HG02588 (cell line): ENCODE measurements around the gene C12orf75.
"Not testable (repeated sequence)": the region's sequence is repeated elsewhere in the genome, so short reads cannot be mapped to it uniquely, and the experiment has no call there.

ENCODE experiments used
- ATAC-seq: cut with Tn5 transposase; IDR thresholded peaks from one replicate; pipeline ENCODE4 v1.9.1; 2021; ENCODE audit warnings: mild to moderate bottlenecking, moderate library complexity; ENCODE audit not compliant: unreplicated experiment

Gene C12orf75

DNA sequence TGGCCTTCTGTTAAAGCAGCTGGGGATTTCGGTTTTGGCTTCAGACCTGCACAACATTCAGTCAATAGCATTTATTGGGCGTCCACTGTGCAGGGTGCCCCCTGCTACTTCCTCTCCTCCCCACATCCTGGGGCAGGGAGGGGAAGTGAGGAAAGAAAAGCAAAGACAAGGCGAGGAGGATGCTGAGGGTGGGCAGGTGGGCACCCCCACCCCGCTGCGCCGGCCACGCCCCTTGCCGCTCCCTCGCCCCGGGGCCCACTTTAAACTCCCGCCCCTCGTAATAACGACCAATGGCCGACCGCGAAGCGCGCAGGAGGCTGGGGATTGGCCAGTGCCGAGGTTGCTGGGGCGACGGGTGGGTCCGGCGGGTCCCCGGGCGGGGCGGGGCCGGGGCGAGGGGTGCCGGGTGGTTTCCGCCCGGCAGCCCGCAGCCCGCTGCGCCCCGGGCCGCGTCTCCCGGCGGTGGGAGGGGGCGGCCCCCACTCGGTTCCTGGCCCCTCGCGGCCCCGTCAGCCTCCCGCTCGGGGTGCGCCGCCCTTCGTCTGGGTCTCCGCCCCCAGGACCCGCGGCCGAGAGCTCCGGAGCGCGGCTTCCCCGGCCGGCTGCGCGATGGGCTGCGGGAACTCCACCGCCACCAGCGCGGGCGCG is at the start of gene C12orf75:
TSS of gene C12orf75 (plus strand) at position 409 of the 648 bp plus-strand sequence. CDS start at position 610, 201 bp downstream.
- ATAC-seq, result peak; percentile 91

DNA sequence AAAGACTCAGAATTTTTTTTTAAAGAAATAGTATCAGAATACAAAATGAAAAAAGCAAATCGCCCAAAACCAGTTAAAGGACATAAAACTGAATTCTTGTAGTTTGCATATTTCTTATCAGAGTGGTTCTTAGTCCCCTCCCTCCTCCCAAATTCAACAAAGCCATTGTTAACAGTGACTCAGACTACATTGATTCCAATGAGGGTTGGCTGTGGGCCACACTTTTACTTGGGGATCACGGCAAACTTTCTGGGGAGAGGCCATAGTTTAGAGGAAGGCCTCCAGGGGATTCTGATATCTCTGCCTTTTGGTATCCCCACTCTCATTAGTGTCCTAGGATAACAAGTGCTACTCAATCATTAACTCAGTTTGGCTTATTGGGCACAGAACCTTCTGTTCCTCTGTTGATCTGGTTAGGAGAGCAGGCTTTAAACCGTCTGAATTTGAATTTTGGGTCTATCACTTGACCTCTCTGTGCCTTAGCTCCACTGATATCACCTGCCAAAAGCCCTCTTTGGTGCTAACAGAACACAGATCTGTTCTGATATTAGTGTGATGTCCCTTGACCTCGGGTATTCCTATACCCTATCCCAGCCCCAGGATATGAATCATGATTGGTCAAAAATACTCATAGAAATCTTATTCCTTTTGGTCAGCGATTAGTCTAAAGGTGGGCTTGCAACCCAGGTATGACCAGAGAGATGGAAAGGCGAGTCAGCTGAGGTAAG is 49.4 kb upstream of the C12orf75 start:
- no peak for ATAC-seq

DNA sequence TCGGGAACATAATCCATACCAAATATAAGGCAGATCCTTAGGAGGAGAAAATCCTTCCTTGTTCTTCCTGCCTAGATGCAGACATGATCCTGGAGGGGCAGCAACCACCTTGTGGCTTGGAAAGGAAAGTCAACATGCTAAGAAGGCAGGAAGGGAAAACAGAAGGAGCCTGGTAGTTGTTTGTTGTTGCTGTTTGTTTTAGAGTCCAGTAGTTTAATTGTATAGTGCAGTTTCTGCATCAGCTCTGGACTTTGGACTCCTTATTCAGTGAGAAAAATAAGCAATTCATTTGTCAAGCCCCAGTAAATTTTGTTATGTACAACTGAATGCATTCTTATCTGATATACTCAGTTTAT is 48.8 kb upstream of the C12orf75 start:
- ATAC-seq, result no peak

DNA sequence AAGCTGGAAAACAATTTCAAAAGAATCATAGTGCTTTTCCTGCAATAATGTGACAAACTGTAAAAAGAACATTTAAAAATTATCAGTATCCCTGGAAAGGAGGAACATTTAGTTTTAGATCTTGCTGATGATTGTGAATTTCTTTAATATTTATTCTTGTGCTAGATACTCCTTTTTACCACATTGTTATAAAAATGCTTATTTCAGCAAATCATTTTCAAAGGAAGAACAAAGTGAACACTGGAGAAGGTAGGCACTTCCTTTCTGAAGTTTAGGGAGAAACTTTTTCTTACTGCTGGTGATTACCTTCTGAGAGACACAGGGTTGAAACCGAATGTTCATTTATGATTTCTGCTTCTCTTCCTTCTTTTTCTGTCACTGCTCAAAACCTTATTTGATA is 45.1 kb upstream of the C12orf75 start:
- ATAC-seq, result no peak

DNA sequence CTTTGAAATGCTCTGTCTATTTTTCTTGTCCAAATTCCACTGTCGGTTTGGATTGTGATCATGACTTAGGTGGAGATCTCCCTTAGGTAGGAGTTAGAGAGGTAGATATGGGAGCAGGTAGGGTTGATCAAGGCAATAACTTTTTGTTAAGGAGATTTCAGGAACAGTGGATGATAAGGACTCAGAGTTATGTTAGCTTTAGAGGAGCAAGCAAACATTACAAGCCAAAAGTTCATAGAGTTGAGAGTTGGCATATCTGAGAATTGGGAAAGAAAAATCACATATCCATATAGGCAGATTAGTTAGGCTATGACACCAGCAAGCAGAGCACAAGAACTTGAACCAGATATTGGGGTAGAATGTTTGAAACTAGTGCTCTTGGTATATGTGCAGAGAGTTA is 43.1 kb upstream of the C12orf75 start:
- ATAC-seq, result no peak

DNA sequence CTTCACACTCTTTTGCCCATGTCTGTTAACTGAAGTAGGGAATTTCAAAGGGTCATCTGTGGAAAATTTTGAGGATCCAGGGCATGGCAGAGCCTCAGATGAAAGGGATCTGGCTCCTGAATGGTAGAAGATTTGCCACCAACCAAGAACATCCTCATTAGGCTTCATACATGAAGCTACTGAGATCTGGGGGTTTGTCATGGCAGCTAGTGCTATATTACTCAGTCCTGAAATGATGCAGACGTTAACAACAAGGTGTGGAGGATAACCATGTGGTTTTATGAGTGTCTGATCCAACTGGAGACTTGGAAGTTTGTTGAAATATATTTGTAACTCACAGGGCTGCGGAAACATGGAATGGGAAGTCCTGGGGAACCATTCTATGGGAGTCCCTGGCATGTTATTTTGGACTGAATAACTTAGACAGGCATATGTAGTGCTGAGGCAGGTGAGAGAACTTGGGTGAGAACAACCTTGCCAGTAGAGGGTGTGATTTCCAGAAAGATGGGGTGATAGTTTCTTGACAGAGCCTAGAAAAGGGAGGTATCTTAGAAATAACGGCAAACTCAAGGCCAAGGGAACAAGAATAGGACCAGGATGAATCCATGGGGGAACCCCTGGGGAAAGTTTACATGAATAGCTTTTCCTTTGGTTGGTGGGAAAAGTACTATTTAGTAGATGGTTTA is 42.0 kb upstream of the C12orf75 start:
- no peak for ATAC-seq

DNA sequence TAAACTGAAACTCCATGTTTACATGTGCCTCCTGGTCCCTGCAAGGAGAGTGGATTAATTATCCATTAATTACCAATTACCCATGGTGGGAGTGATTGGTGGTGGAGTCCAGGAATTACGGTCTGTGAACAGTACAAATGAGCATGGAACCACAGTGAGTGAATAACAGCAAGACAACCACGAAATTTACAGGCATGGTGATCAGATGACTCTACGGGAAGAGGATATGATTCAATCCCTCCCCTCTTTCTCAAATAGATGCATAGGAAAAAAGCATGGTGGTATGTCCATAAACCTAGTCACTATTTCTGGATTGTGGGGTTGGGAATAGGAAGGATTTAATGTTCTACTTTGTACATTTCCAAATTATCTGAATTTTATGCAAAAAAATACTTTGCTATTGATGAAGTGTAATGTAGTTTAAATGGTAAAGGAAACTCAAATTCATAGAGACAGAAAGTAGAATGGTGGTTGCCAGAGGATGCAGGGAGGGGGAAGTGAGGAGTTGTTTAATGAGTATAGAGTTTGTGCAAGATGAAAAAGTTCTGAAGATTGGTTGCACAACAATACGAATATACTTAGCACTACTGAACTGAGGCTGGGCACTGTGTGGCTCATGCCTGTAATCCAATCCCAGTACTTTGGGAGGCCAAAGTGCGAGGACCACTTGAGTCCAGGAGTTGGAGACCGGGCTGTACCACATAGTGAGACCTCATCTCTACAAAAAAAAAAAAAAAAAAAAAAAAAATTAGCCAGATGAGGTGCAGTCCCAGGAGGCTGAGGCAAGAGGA is 41.2 kb upstream of the C12orf75 start:
- ATAC-seq, result no peak

DNA sequence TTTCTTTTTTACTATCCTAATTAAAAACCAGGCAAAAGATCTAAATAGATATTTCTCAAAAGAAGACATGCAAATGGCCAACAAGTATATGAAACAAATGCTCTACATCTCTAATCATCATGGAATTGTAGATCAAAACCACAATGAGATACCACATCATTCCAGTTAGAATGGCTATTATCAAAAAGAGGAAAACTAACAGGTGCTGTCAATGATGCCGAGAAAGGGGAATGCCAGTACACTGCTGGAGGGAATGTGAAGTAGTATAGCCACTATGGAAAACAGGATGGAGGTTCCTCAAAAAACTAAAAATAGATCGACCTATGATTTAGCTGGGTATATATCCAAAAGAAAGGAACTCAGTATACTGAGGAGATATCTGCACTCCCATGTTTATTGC is 39.0 kb upstream of the C12orf75 start:
- ATAC-seq, result no peak

DNA sequence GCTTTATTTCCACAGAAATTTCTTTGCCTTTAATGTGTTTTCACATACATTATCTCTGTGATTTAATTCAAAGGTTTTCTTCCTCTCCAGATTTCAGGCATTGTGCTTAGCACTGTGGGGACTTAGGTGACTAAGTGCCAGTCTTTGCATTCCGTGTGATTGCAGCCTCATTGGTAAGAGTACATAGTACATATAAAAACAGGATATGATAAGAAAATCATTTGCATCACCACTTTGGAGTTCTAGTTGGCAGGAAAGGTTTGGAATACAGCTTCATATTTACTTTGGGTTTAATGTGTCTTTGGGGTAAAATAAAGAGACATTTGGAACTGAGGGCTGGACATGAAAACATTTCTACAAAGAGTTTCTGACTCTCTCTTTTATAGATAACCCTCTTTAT is 37.8 kb upstream of the C12orf75 start:
- ATAC-seq, result no peak

DNA sequence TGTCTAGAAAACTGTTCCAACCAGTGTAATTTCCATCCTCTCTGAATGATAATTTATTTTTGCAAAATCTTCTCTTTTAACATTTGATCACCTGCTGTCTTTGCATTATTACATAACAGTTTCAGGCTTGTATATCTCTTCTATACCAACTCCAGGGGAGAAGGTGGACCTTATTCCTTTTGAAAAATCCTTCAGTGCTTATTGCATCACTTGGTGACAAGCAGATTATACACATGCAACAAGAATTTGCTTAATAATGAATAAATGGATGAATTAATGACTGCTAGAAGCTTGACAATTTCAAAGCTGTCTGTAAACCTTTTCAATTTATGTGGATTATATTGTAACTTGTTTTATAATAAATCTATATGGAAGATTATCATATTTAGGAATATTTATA is 37.3 kb upstream of the C12orf75 start:
- ATAC-seq, result no peak

DNA sequence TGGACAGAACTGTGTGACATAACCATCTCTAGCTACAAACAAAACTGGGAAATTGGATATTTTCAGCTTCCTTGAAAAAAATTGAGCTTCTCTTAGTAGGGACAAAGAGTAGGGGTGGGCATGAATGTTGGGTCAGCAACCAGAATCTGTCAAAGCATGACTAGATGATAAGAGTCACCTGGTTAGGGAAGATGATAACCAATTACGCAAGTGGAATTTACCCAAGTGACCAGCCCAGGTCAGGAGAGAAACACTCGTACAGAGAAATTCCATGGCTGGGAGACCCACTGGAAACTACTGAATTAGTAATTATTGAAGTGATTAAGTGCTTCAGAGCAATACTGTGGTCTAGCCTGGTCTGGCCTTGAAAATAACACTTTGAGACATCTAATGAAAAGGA is 36.3 kb upstream of the C12orf75 start:
- ATAC-seq, result no peak

DNA sequence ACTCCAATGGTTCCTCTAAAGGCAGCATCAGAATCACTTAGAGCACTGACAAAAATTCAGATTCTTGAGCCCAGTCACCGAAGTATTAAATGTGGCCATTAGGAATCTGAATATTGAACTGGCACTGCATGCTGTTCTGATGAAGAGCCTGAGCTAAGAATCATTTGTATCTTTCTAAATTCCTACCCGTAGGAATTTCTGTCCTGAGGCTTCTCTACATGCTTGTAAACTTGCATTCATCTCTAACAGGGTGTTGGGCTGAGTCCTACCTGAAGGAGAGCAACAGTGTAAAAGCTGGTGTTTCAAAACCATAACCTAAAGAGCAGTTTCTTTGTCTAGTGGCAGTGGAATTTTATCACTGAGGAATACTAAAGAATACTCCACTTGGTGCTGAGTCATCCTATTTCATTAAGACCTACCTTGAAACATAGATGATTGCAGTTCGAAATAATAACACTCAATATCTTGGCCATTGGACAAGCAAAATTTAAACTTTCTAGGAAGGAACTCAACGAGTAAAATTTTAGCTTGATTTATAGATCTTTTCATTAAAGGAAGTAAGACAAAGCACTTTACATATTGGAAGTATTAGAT is 35.5 kb upstream of the C12orf75 start:
- ATAC-seq, result no peak

DNA sequence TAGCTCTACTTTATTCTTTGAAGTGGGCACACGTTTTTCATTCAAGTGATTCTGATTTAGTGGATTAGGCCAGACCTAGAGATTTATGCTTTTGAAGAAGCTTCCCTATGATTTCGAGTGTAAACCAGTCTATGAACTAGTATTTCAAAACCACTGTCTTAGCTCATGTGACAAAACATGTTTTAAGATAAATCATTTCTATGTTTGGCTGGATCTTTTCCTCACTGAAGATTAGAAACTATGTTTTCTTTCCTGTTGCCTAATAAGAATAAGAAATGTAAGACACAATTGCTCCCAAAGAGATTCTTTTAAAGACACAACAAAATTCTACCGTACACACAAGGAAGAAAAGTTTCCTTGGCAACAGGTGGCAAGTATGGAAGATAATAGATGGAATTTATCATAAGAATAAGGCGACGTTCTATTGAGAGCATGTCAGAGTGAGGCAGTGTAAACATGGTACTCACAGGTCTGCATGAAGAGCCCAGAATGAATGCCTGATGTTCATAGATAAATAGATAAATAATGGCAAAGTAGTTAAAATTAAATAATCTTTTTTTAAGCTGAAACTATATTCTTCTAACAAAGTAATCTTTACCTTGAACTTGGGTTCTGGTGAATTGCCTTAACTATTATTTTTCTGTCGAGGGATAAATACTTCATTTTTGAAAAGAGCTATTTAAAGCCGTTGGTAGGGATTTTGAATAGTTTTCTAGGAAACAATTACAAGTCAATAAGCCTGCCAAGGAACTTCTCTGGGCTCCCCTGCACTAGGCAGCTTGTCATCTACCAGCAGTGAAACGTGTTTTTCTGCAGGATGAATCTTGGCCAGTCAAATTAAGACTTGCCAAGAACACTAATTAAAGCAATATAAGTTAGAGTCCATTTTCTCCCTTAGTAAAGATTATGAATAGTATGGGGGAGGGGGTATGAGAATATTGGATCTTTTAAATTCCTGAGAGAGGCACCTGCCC is 34.1 kb upstream of the C12orf75 start:
- ATAC-seq, result no peak

DNA sequence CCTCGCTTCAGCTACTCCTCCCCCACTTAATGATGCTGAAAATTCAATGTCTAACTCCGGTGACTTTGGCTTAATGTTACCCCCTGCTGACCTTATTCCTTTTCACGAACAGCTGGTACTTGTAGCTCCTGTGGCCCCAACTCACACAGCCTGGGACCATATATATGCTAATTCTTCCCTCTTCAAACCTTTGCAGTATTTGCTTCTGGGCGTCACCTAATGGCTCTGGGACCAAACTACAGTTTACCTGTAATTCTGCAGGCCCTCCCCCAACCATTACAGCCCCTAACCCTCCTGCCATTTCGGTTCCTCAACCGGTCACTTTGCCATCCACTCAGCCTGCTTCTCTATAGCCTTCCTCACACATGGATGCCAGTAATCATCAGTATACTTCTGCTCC is 29.6 kb upstream of the C12orf75 start:
- no peak for ATAC-seq

DNA sequence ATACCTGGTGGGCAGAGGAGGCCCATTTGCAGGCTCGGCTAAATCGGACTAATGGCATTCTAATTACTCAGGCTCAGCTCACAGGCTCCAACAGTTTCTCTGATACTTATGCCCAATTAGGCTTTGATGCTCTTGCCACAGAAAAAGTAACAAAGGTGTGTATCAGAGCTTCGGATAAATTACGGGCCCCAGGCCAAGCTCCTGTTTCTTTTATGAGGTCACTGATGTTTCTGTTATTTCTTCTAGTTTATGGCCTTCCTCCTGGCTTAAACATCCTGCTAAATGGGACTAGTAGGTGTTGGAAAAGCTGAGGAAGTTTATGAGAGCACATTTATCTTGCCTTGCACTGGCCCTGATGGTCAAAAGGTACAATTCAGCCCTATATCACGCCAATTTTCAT is 28.8 kb upstream of the C12orf75 start:
- no peak for ATAC-seq

DNA sequence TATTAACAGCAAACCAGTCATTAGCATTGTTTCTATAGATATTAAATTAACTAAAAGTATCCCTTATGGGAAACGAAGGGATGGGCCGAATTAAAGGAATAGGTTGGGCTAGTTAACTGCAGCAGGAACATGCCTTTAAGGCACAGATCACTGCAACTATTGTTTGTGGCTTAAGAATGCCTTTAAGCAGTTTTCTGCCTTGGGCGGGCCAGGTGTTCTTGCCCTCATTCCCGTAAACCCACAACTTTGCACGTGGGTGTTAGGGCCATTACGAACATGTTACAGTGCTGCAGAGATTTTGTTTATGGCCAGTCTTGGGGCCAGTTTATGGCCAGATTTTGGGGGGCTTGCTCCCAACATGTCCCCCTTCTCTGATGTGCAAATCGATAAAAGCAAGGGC is 27.5 kb upstream of the C12orf75 start:
- ATAC-seq, result not testable (repeated sequence)

DNA sequence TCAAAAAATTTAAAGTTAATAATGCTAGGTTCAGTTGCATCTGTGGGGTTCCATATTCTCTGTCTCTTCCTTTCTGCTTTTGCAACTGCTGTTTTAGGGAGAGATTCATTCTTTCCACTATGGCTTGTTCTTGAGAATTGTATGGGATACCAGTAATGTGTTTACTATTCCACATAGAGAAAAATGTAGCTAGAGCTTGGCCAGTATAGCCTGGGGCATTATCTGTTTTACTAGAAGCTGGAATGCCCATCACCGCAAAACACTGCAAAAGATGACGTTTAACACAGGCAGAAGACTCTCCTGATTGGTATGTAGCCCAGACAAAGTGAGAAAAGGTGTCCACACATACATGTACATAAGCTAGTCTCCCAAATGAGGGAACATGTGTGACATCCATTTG is 25.9 kb upstream of the C12orf75 start:
- ATAC-seq, result not testable (repeated sequence)

DNA sequence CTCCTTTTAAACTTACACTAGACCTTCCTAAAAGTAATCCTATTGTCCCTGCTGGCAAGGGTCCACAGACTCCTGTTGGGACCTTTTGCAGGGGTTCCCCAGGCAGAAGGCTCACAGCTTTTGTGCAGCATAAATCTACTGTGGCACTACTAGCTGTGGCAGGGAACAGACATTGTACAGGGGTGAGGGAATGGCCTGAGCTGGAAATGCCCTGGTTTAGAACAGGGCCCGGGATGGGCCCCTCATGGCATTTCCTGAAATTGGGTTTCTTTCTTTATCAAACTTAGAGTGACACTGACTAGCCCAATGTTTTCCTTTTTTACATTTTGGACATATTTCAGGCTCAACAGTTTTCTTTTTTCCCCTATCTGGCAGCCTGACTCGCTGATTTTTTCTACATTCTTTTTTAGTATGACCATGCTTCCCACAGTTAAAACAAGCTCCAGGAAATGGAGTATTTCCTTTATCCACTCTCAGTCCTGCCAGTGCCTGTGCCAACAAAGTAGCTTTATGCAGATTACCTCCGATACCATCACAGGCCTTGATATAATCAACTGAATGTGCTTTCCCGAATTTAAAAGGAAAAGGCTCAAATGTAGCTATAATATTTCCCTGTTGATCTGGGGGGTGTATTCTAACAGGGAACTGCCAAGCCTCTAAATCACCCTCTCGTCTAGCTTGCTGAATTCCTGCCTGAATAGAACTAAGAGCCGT is 22.7 kb upstream of the C12orf75 start:
- ATAC-seq, result not testable (repeated sequence)

DNA sequence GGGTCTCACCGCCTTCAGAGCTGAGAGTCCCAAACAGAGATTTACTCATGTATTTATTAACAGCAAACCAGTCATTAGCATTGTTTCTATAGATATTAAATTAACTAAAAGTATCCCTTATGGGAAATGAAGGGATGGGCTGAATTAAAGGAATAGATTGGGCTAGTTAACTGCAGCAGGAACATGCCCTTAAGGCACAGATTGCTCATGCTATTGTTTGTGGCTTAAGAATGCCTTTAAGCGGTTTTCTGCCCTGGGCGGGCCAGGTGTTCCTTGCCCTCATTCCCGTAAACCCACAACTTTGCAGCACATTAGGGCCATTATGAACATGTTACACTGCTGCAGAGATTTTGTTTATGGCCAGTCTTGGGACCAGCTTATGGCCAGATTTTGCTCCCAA is 21.7 kb upstream of the C12orf75 start:
- ATAC-seq, result not testable (repeated sequence)
